GM12878 (cell line): ENCODE results near the gene HSD17B1. TPM values are rescaled to one million over a fixed set of nuclear protein-coding genes. Genes with fewer than 3 reads are reported as not detected.

Experiments used
- ATAC-seq: fragments of 200-7000 bp; cut with Tn5 transposase; 3 replicates; pipeline ENCODE4 v1.9.1; 2020; ENCODE audit warnings: mild to moderate bottlenecking, moderate library complexity
- BruUV-seq: library from RNA; stranded (reverse); fragments of 400-500 nt; replicated peaks from 2 replicates; lab custom pipeline; 2021; lab: Mats Ljungman, UMichigan
- CTCF ChIA-PET: fragments of 300-600 bp; sonication (Branson Sonifier 250); formaldehyde crosslinking; extraction: SDS; loops from one replicate; lab custom pipeline; 2021; ENCODE audit warnings: inconsistent platforms; lab: Yijun Ruan, JAX
- POLR2A ChIA-PET: fragments of 350-600 bp; formaldehyde crosslinking; extraction: SDS; loops from one replicate; lab custom pipeline; 2021; ENCODE audit warnings: inconsistent platforms; lab: Charles Lee
- RAD21 ChIA-PET: fragments of 300-600 bp; sonication (Branson Sonifier 250); formaldehyde crosslinking; loops from one replicate; lab custom pipeline; 2023; ENCODE audit warnings: antibody characterized with exemption; ENCODE audit not compliant: unreplicated experiment; lab: Charles Lee
- SMC1A ChIA-PET: fragments of 300-600 bp; sonication (Branson Sonifier 250); formaldehyde crosslinking; loops from one replicate; lab custom pipeline; 2023; ENCODE audit not compliant: unreplicated experiment, uncharacterized antibody; lab: Charles Lee
- DNase-seq: peaks from one replicate; pipeline ENCODE4 v3.0.0-alpha.2; 2011; ENCODE audit warnings: low read depth, low spot score
- FAIRE-seq: peaks from 3 replicates; lab custom pipeline; 2011; peaks lifted over from hg19 to GRCh38; lab: Jason Lieb, UNC
- H2AFZ ChIP-seq: 2 replicates; pipeline ENCODE4 v1.6.0; 2011; ENCODE audit warnings: low read depth, low read length, control low read depth; ENCODE audit not compliant: control insufficient read depth
- H3K27ac ChIP-seq: 2 replicates; pipeline ENCODE4 v1.5.1; 2011; ENCODE audit warnings: control low read depth; ENCODE audit not compliant: control insufficient read depth, insufficient read depth
- H3K27me3 ChIP-seq, 2 experiments: replicated peaks in 1 of 2; 2 replicates each; pipeline versions ENCODE4 v1.6.0 to v1.6.1; 2011; ENCODE audit warnings: low read length in 1 of 2; ENCODE audit not compliant: control insufficient read depth in 2 of 2, insufficient read depth in 2 of 2
- H3K36me3 ChIP-seq, 2 experiments: 2 replicates each; pipeline ENCODE4 v1.5.1; 2011; ENCODE audit warnings: low read length in 1 of 2; ENCODE audit not compliant: control insufficient read depth in 2 of 2, insufficient read depth in 2 of 2
- H3K4me1 ChIP-seq: 2 replicates; pipeline ENCODE4 v1.6.1; 2011; ENCODE audit warnings: mild to moderate bottlenecking, low read length, moderate library complexity, mixed read lengths; ENCODE audit not compliant: control insufficient read depth, insufficient read depth
- H3K4me2 ChIP-seq: 2 replicates; pipeline ENCODE4 v1.6.0; 2011; ENCODE audit warnings: control low read depth; ENCODE audit not compliant: control insufficient read depth, insufficient read depth
- H3K4me3 ChIP-seq: fragments of 200-600 bp; sonication (generic); 2 replicates; pipeline ENCODE4 v1.5.1; 2016
- H3K79me2 ChIP-seq: 2 replicates; pipeline ENCODE4 v1.6.0; 2011; ENCODE audit warnings: low read length; ENCODE audit not compliant: control insufficient read depth, insufficient read depth
- H3K9ac ChIP-seq: 2 replicates; pipeline ENCODE4 v1.8.0; 2011; ENCODE audit warnings: low read length, control low read depth, mixed read lengths; ENCODE audit not compliant: control insufficient read depth, insufficient read depth
- H3K9me3 ChIP-seq: replicated peaks from 3 replicates; pipeline ENCODE4 v1.5.1; 2011; ENCODE audit warnings: mild to moderate bottlenecking, low read length; ENCODE audit not compliant: control insufficient read depth, insufficient read depth
- H4K20me1 ChIP-seq: 2 replicates; pipeline ENCODE4 v1.6.0; 2011; ENCODE audit not compliant: control insufficient read depth, insufficient read depth
- ATF7 ChIP-seq: fragments of 450-650 bp; IDR thresholded peaks from 2 replicates; pipeline ENCODE4 v1.6.1; 2016; ENCODE audit warnings: low read depth, mild to moderate bottlenecking
- CBX5 ChIP-seq: sonication (generic); IDR thresholded peaks from 2 replicates; pipeline ENCODE4 v1.6.1; 2016; ENCODE audit warnings: low read depth, moderate library complexity, mild to moderate bottlenecking, inconsistent platforms
- CTCF ChIP-seq, 3 experiments: IDR thresholded peaks in 2 of 3; conservative IDR thresholded peaks in 1 of 3; 2 replicates each; pipeline ENCODE4 v1.5.1; 2011; ENCODE audit warnings: low read depth in 3 of 3, low read length in 3 of 3, mild to moderate bottlenecking in 3 of 3, control low read depth in 2 of 3, moderate library complexity in 2 of 3, inconsistent platforms in 1 of 3, mixed read lengths in 1 of 3; ENCODE audit not compliant: control insufficient read depth in 2 of 3, insufficient read depth in 1 of 3; ENCODE audit errors: extremely low read depth in 1 of 3
- ELK1 ChIP-seq: IDR thresholded peaks from 2 replicates; pipeline ENCODE4 v1.6.1; 2012; ENCODE audit warnings: low read depth, low read length, improper control_type of control experiment
- HDGF ChIP-seq: fragments of 450-650 bp; IDR thresholded peaks from 2 replicates; pipeline ENCODE4 v1.6.1; 2016; ENCODE audit warnings: antibody characterized with exemption
- JUNB ChIP-seq: IDR thresholded peaks from 2 replicates; pipeline ENCODE4 v1.6.1; 2016; ENCODE audit warnings: antibody characterized with exemption, mild to moderate bottlenecking
- POLR2AphosphoS5 ChIP-seq: IDR thresholded peaks from 2 replicates; pipeline ENCODE4 v1.6.1; 2011; ENCODE audit warnings: mild to moderate bottlenecking, low read length, inconsistent platforms
- RCOR1 ChIP-seq: conservative IDR thresholded peaks from 2 replicates; pipeline ENCODE4 v1.6.1; 2012; ENCODE audit warnings: low read depth, low read length, improper control_type of control experiment
- SKIL ChIP-seq: fragments of 450-650 bp; IDR thresholded peaks from 2 replicates; pipeline ENCODE4 v1.6.1; 2017; ENCODE audit warnings: mild to moderate bottlenecking, low read depth, inconsistent platforms; ENCODE audit not compliant: poor library complexity, severe bottlenecking
- TCF12 ChIP-seq: IDR thresholded peaks from 2 replicates; pipeline ENCODE4 v1.6.1; 2011; ENCODE audit warnings: low read depth, mild to moderate bottlenecking, low read length
- WGBS: methylation state at CpG from one replicate; pipeline ENCODE4 v1.1.6; 2016; ENCODE audit warnings: low lambda C conversion rate; ENCODE audit not compliant: insufficient replicate concordance, insufficient coverage; ENCODE audit errors: missing lambda C conversion rate; 5-methylcytosine and 5-hydroxymethylcytosine counted together
- in situ Hi-C: fragments of 300-500 bp; cut with MboI; formaldehyde crosslinking; loops from 9 replicates; pipeline ENCODE4 v1.14.3; 2018; ENCODE audit warnings: mixed read lengths
- intact Hi-C: fragments of 100-400 bp; cut with micrococcal nuclease; formaldehyde crosslinking; loops from one replicate; pipeline ENCODE4 v1.14.2; 2022; ENCODE audit not compliant: unreplicated experiment
- polyA plus RNA-seq, 11 experiments: library from polyadenylated mRNA; depleted of rRNA in 4 of 11; unstranded in 6 of 11; stranded (reverse) in 5 of 11; fragments of >200 nt; fragmentation: Nextera tagmentation in 4 of 11; fragmentation: Illumina TruSeq in 1 of 11; extraction: Ambion mirVana in 4 of 11; extraction: Trizol in 1 of 11; gene quantifications; 1 replicate in 1 of 11; 2 replicates in 10 of 11; pipeline versions ENCODE4 v1.2.1 to v1.2.3, GENCODE V29; 2011 to 2016; ENCODE audit warnings: inconsistent platforms in 2 of 11, missing spikeins in 2 of 11, low read depth in 1 of 11
- total RNA-seq, 4 experiments: library from RNA; depleted of rRNA in 3 of 4; stranded (reverse); fragments of >200 nt in 3 of 4; fragmentation: Illumina TruSeq in 1 of 4; extraction: Trizol in 1 of 4; gene quantifications; 2 replicates each; pipeline versions ENCODE4 v1.2.1 to v1.2.3, GENCODE V29; 2013 to 2021
- TF ChIP-seq, protein P1 (sequence below): IDR thresholded peaks from 2 replicates; pipeline ENCODE4 v1.6.1; 2011; ENCODE audit warnings: borderline replicate concordance, low read depth, mild to moderate bottlenecking, moderate library complexity, low read length; ENCODE audit not compliant: insufficient read depth, poor library complexity, severe bottlenecking

Gene HSD17B1
- total and polyA plus RNA-seq, 10 of the 15 experiments (the other 5 are each of a cell fraction or from before 2014, with no cell fraction given) = 0.15 to 1.1 (median 0.42) TPM

DNA sequence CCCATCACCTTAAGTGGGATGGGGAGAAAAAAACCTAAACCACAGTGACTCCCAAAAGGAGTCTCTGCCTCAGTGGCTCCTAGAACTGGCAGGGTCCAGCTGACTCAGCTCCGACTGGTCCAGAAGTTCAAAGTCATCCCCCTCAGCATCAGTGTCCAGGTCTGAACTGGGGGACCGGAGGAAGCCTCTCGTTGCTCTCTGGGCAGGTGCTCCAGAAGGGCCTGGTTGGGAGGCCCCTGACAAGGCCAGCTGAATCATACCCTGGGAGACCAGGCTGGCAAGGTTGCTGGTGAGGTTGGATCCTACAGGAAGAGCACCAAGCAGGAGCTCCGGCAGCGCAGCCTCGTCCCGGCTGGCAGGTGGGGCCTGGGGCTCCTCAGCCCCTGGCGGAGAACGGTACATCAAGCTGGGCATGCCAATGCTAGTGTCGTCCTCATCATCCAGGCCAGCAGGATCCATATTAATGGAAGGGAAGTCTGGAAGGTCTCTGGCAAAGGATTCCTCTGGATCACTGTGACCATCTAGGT lies 29.1 kb downstream of the HSD17B1 start:
- Histone ChIP-seq H3K79me2 (peaks cover 19% of the 10 kb centered on the region), H3K4me1 (peaks cover 35% of the 10 kb centered on the region), H3K27me3 (no peaks in the 10 kb centered on the region), H3K4me2 (no peak overlapping the region), H3K27ac (no peak overlapping the region), H3K9me3 (no peaks in the 10 kb centered on the region), H4K20me1 (no peaks in the 10 kb centered on the region), H3K4me3 (no peak overlapping the region), H2AFZ (no peak overlapping the region), H3K9ac (no peak overlapping the region), H3K36me3 (peaks cover 30 to 41% of the 10 kb centered on the region in 2 experiments)
- no peak for FAIRE-seq
- ChIA-PET RAD21 (interaction anchor here (0.8 to 4.6 kb wide), 3 partner anchors 36 to 179 kb away, joined by 3 to 55 read pairs (median 3); no protein-coding TSS in a partner anchor), CTCF (interaction anchor here (0.7 to 9.8 kb wide), 5 partner anchors 37 to 182 kb away, joined by 3 to 239 read pairs (median 3); partner anchors contain the start of genes CCR10 and PLEKHH3), SMC1A (interaction anchor here (7.1 kb wide), 1 partner anchor 25 kb away, joined by 69 read pairs; the partner anchor contains the start of genes RETREG3 and TUBG1), POLR2A (interaction anchor here (6.5 kb wide), 1 partner anchor 97 kb away, joined by 120 read pairs; the partner anchor contains the start of gene PLEKHH3)
- no TSS peak for BruUV-seq
- in situ Hi-C loops (no loop called here), intact Hi-C loops (no loop called here)
- 97% methylated on average over 10 of the region's 10 CpGs for whole genome bisulfite sequencing
- DNase-seq = no peak
- no peak for ATAC-seq
- TF ChIP-seq HDGF (no peak), JUNB (no peak), RCOR1 (no peak), SKIL (no peak), CBX5 (no peak), TCF12 (no peak), ATF7 (no peak), ELK1 (no peak), CTCF (IDR thresholded peaks at IDR 0.05 in 2 of 3, conservative IDR thresholded peaks at IDR 0.05 in 1 of 3; ENCODE audit: control insufficient read depth in 2 of 3, extremely low read depth in 1 of 3, insufficient read depth in 1 of 3, low read depth in 3 of 3, low read length in 3 of 3) (no peak), POLR2AphosphoS5 (no peak)
- TF ChIP-seq, protein P1, sequence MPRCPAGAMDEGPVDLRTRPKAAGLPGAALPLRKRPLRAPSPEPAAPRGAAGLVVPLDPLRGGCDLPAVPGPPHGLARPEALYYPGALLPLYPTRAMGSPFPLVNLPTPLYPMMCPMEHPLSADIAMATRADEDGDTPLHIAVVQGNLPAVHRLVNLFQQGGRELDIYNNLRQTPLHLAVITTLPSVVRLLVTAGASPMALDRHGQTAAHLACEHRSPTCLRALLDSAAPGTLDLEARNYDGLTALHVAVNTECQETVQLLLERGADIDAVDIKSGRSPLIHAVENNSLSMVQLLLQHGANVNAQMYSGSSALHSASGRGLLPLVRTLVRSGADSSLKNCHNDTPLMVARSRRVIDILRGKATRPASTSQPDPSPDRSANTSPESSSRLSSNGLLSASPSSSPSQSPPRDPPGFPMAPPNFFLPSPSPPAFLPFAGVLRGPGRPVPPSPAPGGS = no peak
